ENCODE data around the gene LBHD2. TPM values are rescaled to one million over a fixed set of nuclear protein-coding genes. Genes with fewer than 3 reads are reported as not detected.
A peak's percentile ranks its signal among the peaks of the same experiment; 100 is the strongest.

LBHD2 gene
- total RNA-seq, 3 donors from 2014 or later = not detected

DNA sequence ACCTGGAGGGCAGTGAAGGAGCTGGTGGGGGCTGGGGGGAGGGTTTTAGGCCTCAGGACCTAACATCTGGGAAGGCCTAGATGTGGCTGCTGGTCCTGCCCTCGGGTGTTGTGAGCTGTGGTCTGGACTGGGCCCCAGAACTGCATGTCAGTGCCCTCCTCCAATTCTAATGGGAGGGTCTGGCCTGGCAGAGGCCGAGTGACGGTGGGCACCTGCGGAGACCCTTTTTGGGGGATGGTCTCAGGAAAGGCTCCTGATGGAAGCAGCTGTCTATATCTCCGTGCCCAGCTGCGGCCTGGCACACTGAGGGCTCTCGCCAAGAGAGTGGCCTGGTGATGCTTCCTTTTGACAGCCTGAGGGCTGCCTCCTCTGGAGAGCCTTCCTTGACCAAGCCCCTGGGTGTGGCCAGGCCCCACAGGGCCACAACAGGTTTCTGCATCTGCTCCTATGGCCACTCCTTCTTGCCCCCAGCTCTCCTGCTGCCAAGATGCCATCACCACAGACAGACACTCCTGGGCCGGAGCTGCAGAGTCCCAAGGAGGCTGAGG lies 15.8 kb downstream of the LBHD2 start:
- Histone ChIP-seq H3K4me3 (no peak overlapping the region), H3K36me3 (ENCODE audit: low read depth) (no peaks in the 10 kb centered on the region), H3K9me3 (no peaks in the 10 kb centered on the region), H3K4me1 (ENCODE audit: low read depth) (peaks cover 26% of the 10 kb centered on the region)
- intact Hi-C loops (cut with DNase I, micrococcal nuclease) = loop anchor here in 1 of 2 donors (10.0 kb wide), 1 partner anchor 85 kb away; no protein-coding TSS in a partner anchor
- ATAC-seq (no peak), DNase-seq (peak in 1 of 3 donors; percentile 54)
- TF ChIP-seq, protein P1, sequence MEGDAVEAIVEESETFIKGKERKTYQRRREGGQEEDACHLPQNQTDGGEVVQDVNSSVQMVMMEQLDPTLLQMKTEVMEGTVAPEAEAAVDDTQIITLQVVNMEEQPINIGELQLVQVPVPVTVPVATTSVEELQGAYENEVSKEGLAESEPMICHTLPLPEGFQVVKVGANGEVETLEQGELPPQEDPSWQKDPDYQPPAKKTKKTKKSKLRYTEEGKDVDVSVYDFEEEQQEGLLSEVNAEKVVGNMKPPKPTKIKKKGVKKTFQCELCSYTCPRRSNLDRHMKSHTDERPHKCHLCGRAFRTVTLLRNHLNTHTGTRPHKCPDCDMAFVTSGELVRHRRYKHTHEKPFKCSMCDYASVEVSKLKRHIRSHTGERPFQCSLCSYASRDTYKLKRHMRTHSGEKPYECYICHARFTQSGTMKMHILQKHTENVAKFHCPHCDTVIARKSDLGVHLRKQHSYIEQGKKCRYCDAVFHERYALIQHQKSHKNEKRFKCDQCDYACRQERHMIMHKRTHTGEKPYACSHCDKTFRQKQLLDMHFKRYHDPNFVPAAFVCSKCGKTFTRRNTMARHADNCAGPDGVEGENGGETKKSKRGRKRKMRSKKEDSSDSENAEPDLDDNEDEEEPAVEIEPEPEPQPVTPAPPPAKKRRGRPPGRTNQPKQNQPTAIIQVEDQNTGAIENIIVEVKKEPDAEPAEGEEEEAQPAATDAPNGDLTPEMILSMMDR (IDR thresholded peaks at IDR 0.05) = no peak

DNA sequence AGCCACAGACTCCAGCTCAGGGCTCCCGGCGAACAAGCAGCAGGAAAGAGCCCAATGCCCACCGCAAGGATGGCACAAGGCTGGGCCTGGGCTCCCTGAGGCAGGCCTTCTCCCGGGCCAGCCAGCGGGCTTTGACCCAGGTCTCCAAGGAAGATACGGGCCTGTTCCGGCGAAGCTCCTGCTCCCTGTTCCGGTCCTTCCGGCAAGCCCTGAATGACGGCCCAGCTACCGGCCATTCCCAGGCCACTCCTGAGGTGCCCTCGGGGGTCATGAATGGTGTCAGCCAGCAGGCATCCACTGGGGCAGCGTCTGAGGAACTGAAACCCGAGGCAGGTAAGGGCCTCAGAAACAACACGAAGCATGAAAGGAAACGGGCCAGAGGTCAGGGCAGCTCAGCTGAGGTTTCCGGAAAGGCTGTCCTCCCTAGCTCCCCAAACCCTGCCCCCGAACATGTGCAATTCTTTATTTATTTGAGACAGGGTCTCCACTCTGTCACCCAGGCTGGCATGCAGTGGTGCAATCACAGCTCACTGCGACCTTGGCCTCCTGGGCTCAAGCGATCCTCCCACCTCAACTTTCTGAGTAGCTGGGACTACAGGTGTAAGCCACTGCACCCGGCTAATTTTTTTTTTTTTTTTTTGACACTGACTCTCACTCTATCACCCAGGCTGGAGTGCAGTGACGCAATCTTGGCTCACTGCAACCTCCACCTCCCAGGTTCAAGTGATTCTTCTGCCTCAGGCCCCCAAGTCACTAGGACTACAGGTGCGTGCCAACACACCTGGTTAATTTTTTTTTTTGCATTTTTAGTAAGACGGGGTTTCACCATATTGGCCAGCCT lies 16.5 kb downstream of the LBHD2 start:
- no peak for DNase-seq
- H3K36me3 ChIP-seq (ENCODE audit: low read depth) = no peaks in the 10 kb centered on the region
- intact Hi-C loops (cut with DNase I, micrococcal nuclease) = loop anchor here in 1 of 2 donors (10.0 kb wide), 1 partner anchor 84 kb away; no protein-coding TSS in a partner anchor
- H3K4me1 ChIP-seq (ENCODE audit: low read depth) = peaks cover 25% of the 10 kb centered on the region
- ATAC-seq = no peak
- TF ChIP-seq, protein P1 (IDR thresholded peaks at IDR 0.05) = no peak
- no peaks in the 10 kb centered on the region for H3K9me3 ChIP-seq
- no peak overlapping the region for H3K4me3 ChIP-seq

DNA sequence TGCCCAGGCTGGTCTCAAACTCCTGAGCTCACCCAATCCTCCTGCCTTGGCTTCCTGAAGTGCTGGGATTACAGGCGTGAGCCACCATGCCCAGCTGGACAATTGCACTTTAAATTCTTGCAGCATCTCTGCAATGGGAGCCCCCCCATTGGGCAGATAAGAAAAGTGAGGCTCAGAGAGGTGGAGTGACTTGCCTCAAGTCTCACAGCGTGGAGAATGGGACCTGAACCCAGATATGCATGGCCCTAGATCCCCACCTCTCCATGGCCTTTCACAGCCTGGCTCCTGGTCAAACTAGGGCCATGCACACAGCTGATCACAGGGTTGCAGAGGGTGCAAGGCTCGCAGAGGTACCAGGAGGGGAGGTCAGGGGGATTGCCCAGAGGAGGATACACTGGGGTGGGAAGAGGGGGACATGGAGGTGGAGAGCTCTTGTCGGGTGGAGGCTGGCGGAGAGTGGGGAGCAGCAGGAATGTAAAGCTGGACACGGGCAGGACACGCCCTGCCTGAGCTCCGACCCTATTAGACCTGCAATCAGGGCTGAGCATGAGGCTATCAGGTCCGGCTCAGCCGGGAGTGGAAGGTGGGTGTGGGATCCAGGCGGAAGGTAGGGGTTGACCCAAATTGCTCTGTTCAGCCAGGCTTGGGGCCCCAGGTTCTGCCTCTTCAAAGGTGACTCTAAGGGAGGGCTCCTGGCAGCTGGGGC lies 17.4 kb downstream of the LBHD2 start:
- Histone ChIP-seq H3K4me1 (ENCODE audit: low read depth) (peaks cover 18% of the 10 kb centered on the region), H3K4me3 (no peak overlapping the region), H3K36me3 (ENCODE audit: low read depth) (no peaks in the 10 kb centered on the region), H3K9me3 (no peaks in the 10 kb centered on the region)
- intact Hi-C loops (cut with DNase I, micrococcal nuclease) = loop anchor here in 1 of 2 donors (10.0 kb wide), 1 partner anchor 83 kb away; no protein-coding TSS in a partner anchor
- TF ChIP-seq, protein P1 (IDR thresholded peaks at IDR 0.05) = no peak
- no peak for ATAC-seq
- DNase-seq = peak in 1 of 3 donors; percentile 51

DNA sequence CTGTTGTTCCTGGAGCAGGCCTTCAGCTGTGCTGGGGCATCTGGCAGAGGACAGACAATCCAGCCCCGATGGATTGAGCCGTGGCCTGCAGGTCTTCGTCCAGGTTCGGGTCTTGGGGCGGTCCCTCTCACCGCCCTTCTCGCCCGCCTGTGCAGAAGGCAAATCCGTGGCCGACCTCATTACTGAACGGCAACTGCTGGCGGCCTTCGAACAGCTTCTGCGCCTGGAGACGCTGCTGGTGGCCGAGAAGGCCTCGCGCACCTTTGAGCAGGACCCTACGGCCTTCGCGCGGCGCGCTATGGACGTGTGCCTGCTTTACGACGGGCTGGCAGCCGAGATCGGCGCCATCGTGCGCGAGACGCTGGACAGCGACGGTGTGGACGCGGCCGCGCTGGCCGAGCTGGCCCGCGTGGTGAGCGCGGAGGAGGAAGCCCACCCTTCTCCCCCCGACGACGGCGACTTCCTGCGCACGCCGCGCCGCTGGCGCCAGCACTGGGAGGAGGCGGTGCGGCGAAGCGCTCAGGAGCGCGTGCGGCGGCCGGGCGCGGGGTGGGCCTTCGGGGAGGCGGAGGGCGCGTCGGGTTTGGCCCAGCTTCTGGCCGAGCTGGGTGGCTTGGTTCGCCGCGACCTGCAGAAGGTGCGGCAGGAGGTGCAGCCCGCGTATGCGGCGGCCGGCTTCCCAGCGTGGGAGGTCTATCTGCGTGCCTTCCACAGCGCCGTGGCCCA lies 18.1 kb downstream of the LBHD2 start:
- TF ChIP-seq, protein P1 (IDR thresholded peaks at IDR 0.05) = no peak
- H3K4me1 ChIP-seq (ENCODE audit: low read depth) = peaks cover 18% of the 10 kb centered on the region
- ATAC-seq (no peak), DNase-seq (peak in 1 of 3 donors; percentile 51)
- no peaks in the 10 kb centered on the region for H3K9me3 ChIP-seq
- no peak overlapping the region for H3K4me3 ChIP-seq
- H3K36me3 ChIP-seq (ENCODE audit: low read depth) = no peaks in the 10 kb centered on the region
- intact Hi-C loops (cut with DNase I, micrococcal nuclease) = loop anchor here in 1 of 2 donors (10.0 kb wide), 1 partner anchor 83 kb away; no protein-coding TSS in a partner anchor

DNA sequence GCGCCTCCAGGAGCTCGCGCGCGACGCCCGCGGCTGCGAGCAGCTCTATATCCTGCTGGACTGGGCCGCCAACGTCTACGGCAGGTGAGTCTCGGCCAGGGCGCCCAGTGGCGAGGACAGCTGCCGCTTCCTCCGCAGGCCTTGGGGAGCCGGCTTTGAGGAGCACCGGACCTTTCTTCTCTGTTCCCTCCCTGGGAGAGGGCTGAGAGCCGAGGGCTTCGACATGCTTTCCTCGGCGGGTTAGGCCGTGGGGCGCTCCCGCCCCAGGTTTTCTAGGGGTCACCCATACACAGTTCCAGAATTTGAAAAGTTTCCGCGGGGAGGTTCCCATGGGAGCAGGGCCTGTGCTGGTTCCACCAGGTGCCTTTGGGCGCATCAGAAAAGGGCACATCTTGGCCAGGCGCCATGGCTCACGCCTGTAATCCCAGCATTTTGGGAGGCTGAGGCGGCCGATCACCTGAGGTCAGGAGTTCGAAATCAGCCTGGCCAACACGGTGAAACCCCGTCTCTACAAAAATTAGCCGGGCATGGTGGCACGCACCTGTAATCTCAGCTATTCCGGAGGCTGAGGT lies 18.8 kb downstream of the LBHD2 start:
- no peaks in the 10 kb centered on the region for H3K9me3 ChIP-seq
- H3K36me3 ChIP-seq (ENCODE audit: low read depth) = no peaks in the 10 kb centered on the region
- no peak for ATAC-seq
- H3K4me1 ChIP-seq (ENCODE audit: low read depth) = peaks cover 18% of the 10 kb centered on the region
- peak in 1 of 3 donors; percentile 54 for DNase-seq
- no peak overlapping the region for H3K4me3 ChIP-seq
- intact Hi-C loops (cut with DNase I, micrococcal nuclease) = loop anchor here in 1 of 2 donors (10.0 kb wide), 1 partner anchor 82 kb away; no protein-coding TSS in a partner anchor
- TF ChIP-seq, protein P1 (IDR thresholded peaks at IDR 0.05) = no peak
